ENCODE measurements around the gene ANO3.

The ANO3 gene

DNA sequence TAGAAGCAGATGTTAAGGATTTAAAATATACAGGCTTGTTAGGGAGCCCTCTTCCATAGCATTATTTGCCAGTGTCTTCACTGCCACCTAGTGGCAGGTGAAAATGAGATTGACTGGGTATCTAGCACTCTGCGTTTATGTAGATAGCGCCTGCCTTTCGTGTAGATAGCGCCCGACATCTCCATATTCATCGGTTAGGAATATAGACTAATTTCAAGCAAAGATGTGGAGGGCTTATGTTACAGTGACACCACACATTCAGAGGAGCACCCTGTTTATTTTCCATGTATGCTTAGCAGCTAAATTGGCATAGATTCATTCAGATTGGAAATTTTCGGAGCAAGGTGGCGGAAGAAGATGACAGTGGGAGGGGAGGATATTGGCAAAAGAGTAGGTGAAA, 318.0 kb downstream of the ANO3 start:
- DNase-seq: peak; percentile 10

DNA sequence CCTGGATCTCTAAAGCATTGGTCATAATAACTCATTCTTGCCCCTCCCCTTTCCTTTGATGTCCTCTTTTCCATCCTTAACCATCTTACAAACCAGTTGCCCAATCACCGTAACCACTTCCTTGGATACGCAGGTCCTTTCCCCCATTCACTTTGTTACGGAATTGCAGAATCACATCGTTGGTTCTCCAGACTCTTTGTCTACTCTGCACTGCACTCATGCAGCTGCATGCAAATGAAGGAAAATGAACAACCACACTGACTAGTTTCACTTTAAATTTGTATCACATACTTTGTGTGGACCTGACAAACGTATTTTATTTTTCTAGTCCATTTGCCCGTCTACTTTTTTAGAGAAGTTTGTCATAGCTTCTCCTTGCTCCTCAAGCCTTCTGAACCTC, 320.0 kb downstream of the ANO3 start:
- DNase-seq: no peak

DNA sequence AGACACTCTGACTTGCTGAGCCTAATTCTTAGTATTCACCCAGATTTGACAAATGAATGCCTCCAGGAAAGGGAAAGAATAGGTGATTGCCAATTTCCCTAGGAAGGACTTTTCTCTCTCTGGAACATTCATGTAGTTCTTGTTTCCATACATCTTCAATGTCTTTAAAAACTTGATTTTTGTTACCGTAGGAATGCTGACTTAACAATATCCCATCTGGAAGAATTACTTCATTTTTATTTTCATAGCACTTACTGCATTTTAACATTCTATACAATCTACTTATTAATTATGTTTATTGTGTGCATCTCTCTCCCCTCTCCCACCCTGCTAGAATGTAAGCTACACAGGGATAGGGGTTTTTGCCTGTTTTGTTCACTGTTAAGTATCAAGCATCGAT, 323.4 kb downstream of the ANO3 start:
- DNase-seq: no peak

DNA sequence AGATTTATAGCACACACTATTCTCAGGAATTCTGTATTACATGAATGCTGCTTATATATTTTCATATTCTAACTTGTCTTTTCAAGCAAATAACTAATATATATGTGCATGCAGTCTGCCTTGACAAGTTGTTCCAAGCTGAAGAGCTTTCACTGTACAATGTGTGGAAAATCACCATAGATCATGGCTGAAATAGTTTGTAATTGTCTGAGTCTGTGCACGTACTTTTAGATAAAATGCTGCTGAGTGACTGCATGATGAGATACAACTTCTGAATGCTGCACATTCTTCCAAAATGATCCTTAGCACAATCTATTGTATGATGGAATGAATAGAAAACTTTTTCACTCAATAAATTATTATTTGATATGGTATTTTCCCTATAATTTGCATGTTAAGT, 331.0 kb downstream of the ANO3 start:
- no peak for DNase-seq

DNA sequence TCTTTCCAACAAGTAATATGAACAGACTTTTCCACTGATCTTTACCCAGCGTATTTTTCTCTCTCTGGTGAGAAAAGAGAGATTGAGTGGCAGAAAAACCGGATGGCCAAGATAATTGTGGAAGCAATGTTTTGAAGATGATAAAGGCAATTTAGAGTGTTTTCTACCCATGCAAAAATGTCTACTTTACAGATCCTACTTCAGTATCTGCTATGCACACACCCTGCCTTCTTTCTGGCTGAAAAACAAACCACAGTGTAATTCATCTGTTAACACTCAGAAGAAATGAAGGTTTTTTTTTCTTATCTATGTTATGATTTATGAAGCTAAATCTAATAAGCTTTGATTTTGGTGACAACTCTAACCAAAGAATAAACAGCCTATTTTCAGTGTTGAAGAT, 333.1 kb downstream of the ANO3 start:
- DNase-seq: no peak

DNA sequence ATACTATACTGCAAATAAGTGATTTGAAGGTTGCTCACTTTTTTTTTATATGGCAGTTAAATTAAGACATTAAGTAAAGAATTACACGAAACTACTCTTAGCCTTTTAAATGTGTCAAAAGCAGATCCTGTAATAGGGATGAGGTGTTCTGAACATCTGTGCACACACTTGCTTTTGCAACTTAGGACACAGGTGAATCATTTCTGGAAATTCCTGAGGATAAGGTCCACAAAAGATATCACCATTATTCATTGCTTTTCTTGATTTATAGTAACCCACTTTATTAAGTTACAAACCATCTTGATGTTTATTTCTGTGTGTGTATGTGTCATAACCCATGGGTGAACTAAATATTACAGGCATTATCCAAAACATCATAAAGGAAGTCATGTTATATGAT, 334.0 kb downstream of the ANO3 start:
- no peak for DNase-seq

DNA sequence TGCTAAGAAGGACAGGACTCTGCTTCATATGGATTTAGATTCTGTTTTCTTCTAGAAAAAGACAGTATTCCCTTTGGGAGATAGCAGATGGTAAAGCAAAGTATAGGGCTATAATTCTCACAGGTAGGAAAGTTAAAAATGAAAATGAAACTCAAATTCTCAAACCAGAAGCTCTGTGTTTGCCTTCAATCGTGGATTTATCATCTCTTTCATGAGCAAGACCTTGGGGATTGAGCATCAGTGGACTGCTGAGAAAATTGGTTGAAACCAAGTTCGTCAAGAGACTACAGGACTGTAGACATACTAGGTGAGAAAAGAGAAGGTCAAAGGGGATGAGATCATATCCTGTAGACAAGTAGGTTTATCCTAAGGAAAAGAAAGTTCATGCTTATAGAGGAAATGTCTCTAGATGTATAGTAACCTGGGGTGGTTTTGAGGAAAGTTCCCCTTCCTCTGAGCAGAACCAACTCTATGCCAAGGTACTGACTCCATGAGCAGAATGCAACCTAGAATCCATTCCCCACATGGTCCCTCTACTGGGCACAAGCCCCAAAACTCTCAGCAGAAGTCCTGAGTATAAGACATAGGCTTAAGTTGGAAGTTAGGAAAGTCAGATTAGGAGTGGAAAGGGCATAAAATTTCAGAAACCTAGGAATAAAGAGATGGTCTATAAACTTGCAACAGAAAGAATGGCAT, 343.5 kb downstream of the ANO3 start:
- no peak for DNase-seq

DNA sequence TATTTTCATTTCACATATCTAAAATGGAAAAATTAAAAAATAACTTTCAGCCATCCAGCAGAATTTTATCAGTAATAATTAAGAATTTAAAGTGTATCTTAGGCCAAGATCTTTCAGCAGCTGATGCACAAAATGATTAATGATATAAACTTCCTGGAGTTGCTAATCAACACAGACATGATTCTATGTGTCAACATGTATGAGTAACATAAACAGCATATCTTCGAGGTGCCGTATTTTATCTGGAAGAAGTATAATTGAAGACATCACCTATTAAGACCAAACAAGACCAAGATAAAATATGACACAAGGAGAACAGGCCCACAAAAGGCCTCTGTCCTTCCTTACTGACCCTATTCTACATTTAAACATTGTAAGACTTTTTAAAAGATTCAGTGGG, 344.7 kb downstream of the ANO3 start:
- DNase-seq: no peak

DNA sequence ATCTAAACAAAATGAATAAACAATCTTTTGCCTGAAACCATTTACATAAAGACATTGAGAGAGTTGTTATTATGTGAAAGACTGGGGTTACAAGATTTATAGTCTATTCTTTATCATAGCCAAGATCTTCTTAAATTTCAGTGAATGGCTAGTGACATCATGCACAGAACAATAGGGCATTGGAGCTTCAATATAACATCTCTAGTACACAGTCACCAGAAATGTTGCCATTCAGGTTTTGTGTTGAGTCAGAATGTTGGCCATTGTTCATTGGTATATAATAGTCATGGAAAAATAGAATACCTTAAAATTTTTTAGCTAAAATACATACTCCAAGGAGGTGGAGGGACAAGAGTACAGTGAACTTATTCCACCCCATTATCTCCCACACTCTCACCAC, 345.6 kb downstream of the ANO3 start:
- DNase-seq: no peak

DNA sequence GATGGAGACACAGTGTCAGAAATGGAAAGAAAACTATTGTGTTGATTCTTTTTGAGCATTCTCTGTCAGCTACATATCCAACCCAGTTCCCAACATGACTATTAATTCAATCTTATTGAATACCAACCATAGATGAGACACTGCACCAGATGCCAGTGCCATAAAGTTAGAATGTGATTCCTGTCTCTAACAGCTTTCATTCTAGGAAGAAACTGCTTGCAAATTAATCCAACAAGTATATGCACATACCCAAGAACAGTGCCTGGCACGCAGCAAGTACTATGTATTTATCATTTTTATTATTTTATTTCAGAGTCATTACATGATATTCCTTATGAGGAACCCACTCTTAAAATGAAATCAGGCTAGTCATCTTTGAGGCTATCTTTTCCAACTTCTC, 355.4 kb downstream of the ANO3 start:
- DNase-seq: no peak

DNA sequence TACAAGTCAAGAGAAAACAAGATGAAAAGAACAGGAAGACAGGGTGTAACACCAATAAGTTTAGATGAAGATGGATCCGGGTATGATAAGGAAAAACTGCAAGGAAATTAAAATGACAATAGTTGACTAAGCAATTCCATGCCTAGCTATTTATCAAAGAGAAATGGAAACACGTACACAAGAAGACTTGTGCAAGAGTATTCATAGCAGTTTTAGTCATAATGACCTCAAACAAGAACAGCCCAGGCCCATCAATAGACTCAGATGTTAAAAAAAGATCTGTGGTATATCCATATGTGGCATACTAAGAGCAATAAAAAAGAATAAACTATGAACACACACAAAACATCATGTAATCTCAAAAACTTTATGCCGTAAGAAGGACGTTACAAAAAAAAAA, 356.8 kb downstream of the ANO3 start:
- no peak for DNase-seq

DNA sequence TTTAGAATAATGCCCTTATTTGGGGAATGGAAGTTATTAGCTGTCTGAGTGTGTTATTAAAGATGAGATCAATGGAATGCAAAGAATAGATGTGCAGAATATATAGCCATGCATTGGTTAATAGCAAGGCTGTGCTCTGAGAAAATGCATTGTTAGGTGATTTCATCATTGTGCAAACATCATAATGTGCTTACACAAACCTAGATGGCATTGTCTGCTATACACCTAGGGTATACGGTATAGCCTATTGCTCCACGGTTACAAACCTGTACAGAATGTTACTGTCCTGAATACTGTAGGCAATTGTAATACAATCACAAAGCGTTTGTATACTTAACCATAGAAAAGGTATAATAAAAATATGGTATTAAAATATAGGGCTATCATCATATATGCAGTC, 364.4 kb downstream of the ANO3 start:
- DNase-seq: no peak

DNA sequence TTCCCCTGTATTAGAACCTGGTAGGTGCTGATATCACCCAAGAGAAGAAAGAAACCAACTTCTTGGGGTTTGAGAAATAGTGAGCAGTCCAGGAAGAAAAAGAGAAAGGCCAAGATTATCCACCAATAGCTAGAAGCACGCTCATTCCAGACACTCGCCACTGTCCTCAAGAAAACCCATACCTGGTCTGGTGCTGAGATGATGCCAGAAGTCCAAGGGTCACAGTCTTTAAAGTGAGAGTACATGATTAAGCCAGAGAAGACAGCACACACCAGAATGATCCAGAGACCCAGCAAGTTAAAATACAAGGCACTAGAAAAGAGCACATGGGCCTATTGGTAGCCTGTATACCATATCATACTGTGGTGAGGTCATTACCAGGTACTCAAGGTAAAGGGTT, 366.3 kb downstream of the ANO3 start:
- DNase-seq: no peak

DNA sequence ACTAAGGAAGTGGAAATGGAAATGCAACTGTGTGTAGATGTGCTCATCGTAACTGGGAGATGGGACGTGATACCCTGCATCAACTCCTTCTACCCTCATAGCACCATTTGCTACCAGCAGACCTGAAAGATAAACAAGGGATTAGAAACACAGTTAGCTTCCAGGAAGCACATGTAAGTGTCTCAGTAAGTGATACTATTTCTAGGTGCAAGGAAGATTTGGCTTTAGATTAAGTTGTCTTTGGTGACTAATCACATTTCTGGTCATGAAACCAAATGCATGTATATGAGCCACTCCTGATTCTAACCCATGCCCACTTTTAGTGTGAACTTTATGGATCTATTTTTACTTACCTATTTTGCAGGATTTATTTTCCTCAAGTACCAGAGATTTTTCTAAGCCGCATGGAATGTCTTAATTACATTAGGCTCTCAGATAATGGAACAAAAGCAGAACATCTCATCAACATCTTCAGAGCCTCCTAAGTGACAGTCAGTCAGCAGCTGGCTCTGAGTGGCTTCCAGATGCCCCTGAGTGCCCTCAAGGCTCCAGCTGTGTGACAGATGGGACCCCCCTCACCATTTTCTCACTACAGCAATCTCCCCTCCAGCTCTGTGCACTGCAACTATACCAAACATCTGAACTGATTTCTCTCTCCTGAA, 368.8 kb downstream of the ANO3 start:
- DNase-seq: no peak

DNA sequence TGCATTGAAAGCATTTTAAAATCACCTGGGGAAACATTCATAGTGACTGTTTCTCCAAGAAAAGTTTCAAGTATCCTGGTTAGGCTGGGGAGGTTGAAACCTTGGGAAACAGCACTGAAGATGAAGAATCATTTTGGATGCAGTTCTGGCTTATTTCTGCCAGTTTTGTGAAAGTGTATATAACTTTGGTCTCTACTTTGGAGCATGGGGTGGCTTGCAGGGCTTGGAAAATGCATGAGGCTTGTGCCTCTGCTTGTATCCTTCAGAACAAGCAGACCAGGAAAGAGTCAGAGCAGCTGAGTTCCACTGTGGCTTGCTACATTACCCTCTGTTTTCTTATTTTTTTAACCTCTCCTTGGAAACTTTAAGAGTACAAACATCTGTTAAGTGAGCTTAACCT, 370.5 kb downstream of the ANO3 start:
- no peak for DNase-seq

DNA sequence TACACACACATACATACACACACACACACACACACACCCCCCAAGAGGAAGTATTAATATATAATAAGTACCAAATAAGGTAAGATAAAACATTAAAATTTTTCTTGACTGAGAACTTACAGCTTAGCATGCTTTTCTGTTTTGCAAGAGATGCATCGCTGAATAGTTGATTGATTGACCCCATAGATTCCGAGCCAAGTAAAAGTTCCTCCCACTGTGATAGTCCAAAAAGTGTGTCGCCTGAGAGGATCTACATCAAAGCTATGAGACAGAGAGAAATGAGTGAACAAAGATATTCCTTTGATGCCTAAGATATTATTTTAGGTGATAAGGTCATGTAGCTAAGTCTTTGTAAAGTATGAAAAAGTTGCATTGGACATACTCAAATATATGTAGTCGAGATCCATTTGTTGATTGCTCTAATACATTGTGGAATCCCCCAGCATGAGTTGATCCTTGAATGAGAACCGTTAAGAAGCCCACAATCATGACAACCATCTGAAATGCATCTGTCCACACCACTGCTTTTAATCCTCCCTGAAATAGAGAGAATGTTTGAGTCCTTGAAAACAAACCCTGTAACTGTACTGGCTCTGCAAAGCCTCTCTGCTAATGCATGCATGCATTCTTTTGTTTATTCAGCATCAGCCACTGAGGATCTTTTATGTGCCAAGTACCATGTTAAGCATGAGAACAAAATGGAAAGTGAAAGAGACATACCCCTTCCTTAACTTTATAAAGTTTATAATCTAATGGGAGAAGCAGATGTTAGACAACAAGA, 371.7 kb downstream of the ANO3 start:
- no peak for DNase-seq

DNA sequence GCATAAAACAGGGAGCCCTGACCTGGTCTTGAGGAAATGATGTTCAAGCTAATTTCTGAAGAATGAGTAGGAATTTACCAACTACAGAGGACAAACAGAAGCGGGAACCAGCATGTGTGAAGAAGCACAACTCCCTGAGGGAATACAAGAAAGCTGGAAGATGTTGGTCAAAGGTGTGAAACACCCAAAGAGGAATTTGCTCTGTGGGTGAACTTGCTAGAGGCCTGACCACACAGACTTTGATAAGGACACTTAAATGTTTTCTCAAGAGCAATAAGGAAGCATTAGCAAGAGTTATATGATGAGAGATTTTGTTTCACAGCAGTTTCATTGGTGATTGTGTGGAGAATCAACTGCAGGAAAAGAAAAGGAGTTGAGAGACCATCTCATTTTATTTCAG, 372.3 kb downstream of the ANO3 start:
- no peak for DNase-seq

DNA sequence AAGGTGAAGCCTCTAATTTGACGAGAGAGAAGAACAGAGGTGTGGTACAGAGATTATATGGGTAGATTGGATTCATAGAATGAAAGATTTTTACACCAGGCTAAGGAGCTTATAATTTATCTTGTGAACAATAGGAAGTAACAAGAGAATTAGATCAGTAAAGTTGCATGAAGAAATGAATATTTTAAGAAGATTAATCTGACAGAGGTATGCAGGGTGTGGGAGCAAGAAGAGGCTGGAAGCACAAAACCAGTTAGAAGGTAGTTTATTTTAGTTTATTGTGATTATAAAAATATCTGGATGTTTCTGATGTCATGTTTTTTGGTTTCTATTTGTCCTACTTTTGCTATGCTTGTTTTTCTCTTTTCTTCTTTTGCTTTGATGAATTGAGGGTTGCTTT, 374.3 kb downstream of the ANO3 start:
- no peak for DNase-seq

DNA sequence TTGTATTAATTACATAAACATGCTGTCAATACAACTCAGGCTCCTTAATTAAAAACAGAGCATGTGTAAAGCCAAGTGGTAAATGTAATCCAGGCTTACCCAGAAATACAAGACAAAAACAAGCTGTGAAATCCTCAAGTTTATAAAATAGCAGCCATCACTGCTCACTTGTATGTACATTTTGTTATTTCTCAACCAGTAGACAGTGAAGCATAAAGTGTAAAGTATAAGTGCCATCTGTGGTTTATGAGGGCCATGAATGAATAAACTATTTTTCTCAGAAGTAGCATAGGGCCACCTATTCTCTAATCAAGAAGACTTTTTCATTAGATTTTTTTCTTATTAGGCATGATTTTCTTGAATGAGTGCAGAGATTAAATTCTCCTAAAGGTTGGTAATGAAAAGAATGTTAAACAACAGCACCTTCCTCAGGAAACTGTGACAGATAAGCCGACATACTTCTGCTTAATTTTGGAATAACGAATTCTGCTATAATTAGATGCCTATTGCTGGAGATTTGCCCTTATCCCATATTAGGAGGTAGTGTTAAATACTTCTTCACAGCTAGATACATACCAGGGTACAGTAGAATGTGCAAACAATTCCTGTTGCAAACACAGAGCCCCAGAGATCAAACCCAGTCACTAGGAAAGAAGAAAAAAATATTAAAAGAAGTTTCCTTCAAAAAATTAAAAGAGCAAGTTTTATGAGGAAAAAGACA, 377.0 kb downstream of the ANO3 start:
- DNase-seq: no peak

DNA sequence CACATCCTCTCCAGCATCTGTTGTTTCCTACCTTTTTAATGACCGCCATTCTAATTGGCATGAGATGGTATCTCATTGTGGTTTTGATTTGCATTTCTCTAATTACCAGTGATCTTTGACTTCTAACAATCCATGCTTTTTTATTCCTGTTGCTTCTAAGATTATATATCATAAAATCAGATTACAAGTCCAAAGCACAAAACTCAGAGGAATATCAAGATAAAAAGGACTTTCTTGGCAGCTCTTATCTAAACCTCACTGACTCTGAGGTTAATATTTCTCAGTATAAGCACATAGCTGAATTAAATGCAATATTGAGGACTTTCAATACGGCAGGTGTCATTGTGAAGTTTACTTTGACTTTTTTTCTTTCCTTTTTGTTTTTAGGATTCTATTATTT, 378.6 kb downstream of the ANO3 start:
- no peak for DNase-seq

DNA sequence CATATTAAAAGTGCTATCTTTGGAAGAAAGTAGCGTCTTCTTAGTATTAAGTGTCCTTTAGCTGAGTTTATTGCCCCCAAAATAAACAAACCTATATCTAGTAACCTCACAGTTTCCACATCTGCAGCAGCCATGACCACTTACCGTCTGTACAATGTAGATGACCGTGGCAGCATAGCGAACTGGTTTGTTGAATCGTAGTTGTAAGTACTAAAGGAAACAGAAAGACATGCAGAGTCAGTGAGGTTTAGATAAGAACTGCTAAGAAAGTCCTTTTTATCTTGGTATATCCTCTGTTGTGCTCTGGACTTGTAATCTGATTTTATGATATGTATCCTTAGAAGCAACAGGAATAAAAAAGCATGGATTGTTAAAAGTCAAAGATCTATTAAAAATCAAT, 380.6 kb downstream of the ANO3 start:
- no peak for DNase-seq

Data from NCI-H446 treated with DMSO at 0.1 percent for 48 hours (cell line).